Measurements from ENCODE around the gene SH3PXD2A.
A peak's percentile ranks its signal among the peaks of the same experiment; 100 is the strongest.

SH3PXD2A gene

GRCh38 chr10:103872137-103872931, 17.0 kb upstream of the SH3PXD2A start:
- DNase-seq: no peak

- DNase-seq: no peak
These were observed 15.6 kb upstream of the SH3PXD2A start for GRCh38 chr10:103871006-103871405.

DNA sequence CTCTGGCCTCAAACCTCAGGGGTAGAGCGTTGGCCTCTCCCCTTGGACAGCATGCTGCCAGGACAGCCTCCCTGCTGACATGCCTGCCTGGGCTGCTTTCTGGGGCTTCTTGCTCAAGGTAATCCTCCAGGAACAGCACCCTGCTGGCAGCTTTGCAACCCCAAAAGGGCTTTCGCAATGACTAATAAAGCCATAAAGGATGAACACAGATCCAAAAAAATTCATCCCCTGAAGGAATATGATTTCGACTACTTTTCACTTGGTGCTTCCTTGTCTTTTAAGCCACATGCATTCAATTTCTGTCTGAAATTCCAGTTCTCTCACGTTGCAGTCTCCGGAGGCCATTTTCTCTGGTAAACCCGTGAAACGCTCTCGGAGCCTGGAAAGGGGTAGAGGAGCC, 15.1 kb upstream of the SH3PXD2A start:
- no peak for DNase-seq

DNA sequence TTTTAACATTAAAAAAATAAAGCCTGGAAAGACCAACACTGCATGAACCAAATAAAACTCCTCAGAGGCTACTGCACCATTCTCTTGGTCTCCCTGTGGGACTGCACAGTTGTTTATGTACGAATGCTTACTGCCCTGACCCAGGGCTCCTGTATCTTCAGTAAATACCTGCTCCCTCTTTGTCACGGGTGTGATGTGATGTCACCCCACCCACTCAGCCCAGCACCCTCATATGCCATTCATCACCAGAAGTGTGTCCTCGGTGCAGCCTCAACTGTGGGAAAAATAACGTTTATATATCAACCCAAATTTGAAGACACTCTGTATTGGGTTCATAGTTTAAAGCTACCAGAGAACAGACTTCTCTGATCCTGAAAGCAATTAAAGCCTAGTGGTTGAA, 14.0 kb upstream of the SH3PXD2A start:
- DNase-seq: no peak

- DNase-seq: no peak
These were observed 12.8 kb upstream of the SH3PXD2A start for GRCh38 chr10:103868200-103868599.

- no peak for DNase-seq
These were observed 6.1 kb upstream of the SH3PXD2A start for GRCh38 chr10:103861505-103861904.

- DNase-seq: peak in 1 of 2 experiments; percentile 24
These were observed 4.0 kb upstream of the SH3PXD2A start for GRCh38 chr10:103859161-103860086.

GRCh38 chr10:103858360-103858759, 3.0 kb upstream of the SH3PXD2A start:
- DNase-seq: no peak

GRCh38 chr10:103856797-103857170, 1.4 kb upstream of the SH3PXD2A start:
- no peak for DNase-seq

DNA sequence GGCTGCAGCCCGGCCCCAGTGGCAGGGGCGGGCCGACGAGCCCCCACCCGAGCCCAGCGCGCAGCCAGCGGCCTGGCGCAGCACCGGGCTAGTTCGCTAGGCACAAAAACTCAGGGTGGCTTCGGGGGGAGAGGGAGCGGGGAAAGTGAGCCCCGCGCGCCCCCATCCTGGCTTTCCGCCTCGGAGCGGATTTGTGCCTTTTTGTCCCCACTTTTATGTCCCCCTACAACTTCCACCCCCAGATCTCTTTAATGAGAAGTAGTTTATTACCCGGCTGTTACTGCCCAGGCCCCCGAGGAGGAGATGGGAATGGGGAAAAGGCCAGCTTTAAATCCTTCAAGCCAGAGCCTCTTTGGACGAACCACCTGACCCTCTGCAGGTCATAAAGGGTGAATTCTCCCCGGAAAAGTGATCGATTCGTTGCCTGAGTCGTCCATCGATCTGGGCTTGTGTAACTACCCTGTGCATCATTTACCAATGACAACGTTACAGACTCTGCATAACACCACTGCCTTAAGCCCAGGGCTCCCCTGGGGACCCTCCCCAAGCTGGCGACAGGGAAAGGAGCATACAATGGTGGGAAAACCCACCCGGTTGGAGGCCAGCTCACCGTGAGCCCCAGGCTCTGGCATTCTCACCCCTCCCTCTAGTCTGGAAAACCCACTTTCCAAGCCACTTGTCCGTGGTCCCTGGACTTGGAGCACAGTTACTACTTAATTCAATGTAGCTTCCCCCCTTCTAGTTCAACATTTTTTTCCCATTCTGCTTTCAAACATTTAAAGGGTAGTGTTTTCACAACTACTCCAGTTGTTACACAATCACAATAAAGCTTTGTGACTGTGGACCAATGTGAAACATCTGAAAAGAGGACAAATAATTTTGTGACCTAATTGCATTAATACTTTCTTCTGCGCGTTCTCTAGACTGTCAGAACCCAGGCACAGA, 748 bp upstream of the SH3PXD2A start:
- no peak for DNase-seq

GRCh38 chr10:103854686-103855391, 537 bp downstream of the SH3PXD2A start:
- peak in 1 of 2 experiments; percentile 14 for DNase-seq

DNA sequence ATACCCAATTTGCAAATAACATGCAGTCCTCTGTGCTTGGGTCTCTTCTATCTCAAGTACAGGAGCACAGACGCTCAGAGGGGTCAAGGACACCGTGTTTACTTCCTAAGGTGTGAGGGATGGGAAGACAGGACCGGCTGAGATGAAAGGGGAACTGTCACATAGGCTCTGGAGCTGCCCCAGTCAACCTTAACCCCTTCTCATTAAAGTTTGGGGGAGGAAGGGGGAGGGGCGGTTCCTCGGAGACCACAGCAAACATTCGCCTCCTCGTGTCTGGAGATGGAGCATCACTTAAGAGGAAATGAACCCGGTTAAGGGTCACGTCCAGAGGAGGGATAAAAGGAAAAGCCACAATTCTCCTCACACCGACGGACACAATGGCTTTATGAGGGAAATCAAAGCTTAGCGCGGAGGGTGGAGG, 1.1 kb downstream of the SH3PXD2A start:
- DNase-seq: no peak

DNA sequence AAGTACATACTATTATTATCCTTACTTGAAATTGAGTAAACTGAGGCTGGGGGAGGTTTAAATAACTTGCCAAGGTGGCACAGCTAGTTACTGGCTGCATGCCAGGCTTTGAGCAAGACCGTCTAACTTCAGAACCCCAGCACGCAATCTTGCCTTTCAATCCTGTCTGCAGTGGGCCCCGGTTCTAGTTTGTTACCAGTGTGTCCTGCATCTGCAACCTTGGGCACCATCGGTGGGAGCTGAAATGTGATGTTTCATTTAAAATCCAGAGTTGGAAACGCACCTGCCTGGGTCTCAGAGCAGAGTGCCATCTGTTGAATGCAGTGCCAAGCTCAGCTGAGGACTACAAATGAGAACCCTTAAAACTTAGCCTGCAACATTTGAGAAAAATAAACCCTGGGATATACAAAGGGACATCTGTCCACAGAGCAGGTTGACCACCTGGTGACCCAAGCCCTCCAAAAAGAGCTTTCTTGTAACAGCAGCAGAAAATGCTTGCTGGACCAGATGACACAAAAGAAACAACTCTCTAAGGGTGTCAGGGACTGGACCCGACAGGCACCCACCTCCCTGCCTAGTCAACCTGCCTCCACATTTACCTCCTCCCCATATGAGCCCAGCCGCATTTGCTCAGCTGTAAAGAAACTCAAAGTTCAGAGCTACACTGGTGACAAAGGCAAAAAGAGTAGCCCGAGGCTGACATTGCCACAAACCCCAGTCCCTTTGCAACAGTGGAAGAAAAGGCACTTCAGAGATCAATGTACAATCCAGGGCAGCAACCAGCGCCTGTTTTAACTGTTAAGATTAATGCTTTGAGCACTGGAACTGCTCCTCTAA, 1.7 kb downstream of the SH3PXD2A start:
- DNase-seq: no peak

DNA sequence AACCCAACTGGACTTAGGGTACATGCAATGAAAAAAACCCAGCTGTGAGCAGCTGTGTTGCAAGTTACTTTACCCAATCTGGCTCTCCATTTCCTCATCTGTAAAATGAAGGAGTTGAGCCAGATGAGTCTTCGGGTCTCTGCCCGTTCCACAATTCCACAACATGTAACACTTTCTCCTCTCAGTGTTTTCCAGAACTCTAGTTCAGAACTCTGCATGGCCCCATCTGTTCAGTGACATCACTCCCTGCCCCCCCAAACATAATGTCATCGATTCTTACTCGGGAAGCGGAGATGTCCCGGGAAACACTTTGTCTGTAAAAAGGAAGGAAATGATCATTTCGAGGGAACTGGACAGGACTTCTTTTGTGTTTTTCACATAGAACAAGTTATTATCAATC, 2.5 kb downstream of the SH3PXD2A start:
- no peak for DNase-seq

GRCh38 chr10:103852189-103852711, 3.1 kb downstream of the SH3PXD2A start:
- DNase-seq: no peak

DNA sequence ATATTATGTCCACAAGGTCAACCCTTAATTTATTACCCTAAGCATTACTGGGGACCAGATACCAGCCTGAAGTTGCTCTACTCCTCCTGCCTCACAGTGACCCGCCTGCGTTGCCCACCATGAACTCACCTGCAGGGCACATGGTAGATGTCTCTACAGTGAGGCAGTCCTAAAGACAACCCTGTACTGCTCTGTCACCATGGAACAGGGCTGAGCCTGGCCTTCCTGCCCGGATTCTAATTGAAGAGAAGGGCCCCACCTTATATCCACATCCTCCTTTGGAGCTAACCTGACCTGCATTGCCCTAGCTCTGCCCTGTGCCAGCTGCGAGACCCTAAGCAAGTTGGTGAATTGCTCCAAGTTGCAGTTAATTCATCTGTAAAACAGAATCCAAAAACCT, 4.1 kb downstream of the SH3PXD2A start:
- no peak for DNase-seq

- no peak for DNase-seq
These were observed 4.8 kb downstream of the SH3PXD2A start for GRCh38 chr10:103850572-103850895.

GRCh38 chr10:103849880-103850571, 5.3 kb downstream of the SH3PXD2A start:
- no peak for DNase-seq

DNA sequence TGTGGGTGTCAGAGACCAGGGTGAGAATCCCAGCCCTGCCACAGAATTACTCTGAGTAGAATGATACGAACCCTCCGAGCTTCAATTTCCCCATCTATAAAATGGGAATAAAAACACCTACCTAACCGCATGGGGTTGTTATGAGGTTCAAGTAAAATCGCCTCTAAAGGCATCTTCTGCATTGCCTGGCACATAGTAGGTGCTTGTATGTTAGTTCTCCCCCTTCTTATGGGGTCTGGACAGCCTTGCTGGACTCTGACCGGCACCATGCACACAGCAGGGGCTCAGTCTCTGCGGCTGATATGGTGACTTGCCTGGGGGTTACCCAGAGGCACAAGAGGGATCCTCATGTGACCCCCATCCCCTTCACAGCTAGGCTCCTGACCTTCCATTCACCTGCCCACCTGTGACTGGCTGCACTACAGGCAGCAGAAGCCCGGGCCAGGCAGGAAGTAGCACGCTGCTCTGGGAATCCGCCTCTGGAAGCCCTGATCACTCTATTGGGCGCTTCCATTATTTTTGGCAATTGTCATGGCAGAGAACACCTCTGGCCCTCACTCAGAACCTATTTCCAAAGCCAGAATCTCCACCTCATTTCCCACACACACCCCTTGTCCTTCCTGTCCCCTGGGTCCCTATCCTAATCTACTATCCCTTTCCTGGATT, 6.0 kb downstream of the SH3PXD2A start:
- no peak for DNase-seq

All from NCI-H1930 (cell line).